Trophoblast cell (in vitro differentiated cells and primary cell): ENCODE measurements around the gene SPPL2A.

Source experiments
- DNase-seq, 2 donors: peaks; one replicate each; pipeline ENCODE4 v3.0.0-alpha.2; 2016
- H2AFZ ChIP-seq: 2 replicates; pipeline ENCODE4 v1.6.1; 2013; ENCODE audit warnings: low read length, moderate library complexity, mild to moderate bottlenecking; ENCODE audit not compliant: insufficient read depth, poor library complexity
- H2AK5ac ChIP-seq: 2 replicates; pipeline ENCODE4 v1.6.1; 2013; ENCODE audit warnings: mild to moderate bottlenecking, low read length
- H2BK120ac ChIP-seq: 2 replicates; pipeline ENCODE4 v1.6.1; 2013; ENCODE audit warnings: low read length, mild to moderate bottlenecking, moderate library complexity; ENCODE audit not compliant: insufficient read depth, poor library complexity
- H2BK12ac ChIP-seq: 2 replicates; pipeline ENCODE4 v1.6.1; 2013; ENCODE audit warnings: mild to moderate bottlenecking, low read length, moderate library complexity
- H2BK5ac ChIP-seq: 2 replicates; pipeline ENCODE4 v1.6.1; 2013; ENCODE audit warnings: low read length, low read depth, moderate library complexity, mild to moderate bottlenecking; ENCODE audit not compliant: poor library complexity
- H3K14ac ChIP-seq: 2 replicates; pipeline ENCODE4 v1.6.1; 2013; ENCODE audit warnings: mild to moderate bottlenecking, low read length
- H3K18ac ChIP-seq: 2 replicates; pipeline ENCODE4 v1.6.1; 2013; ENCODE audit warnings: mild to moderate bottlenecking, low read length
- H3K23ac ChIP-seq: 2 replicates; pipeline ENCODE4 v1.6.1; 2013; ENCODE audit warnings: low read length
- H3K27ac ChIP-seq: 2 replicates; pipeline ENCODE4 v1.5.1; 2013; ENCODE audit warnings: low read depth, mild to moderate bottlenecking, inconsistent platforms, low read length, moderate library complexity
- H3K27me3 ChIP-seq: 2 replicates; pipeline ENCODE4 v1.6.1; 2013; ENCODE audit warnings: inconsistent platforms, mild to moderate bottlenecking, low read length, moderate library complexity; ENCODE audit not compliant: insufficient read depth
- H3K36me3 ChIP-seq, 2 experiments: 1 replicate in 1 of 2; 2 replicates in 1 of 2; pipeline ENCODE4 v1.6.1; 2013; ENCODE audit warnings: low read length in 2 of 2, mild to moderate bottlenecking in 2 of 2, moderate library complexity in 1 of 2; ENCODE audit not compliant: insufficient read depth in 2 of 2, control insufficient read depth in 1 of 2
- H3K4ac ChIP-seq: 2 replicates; pipeline ENCODE4 v1.6.1; 2013; ENCODE audit warnings: low read depth, mild to moderate bottlenecking, low read length, moderate library complexity
- H3K4me1 ChIP-seq, 2 experiments: 1 replicate in 1 of 2; 2 replicates in 1 of 2; pipeline ENCODE4 v1.6.1; 2013; ENCODE audit warnings: low read length in 2 of 2, mild to moderate bottlenecking in 2 of 2, moderate library complexity in 1 of 2; ENCODE audit not compliant: insufficient read depth in 2 of 2, control insufficient read depth in 1 of 2
- H3K4me2 ChIP-seq: 2 replicates; pipeline ENCODE4 v1.6.1; 2013; ENCODE audit warnings: inconsistent platforms, mild to moderate bottlenecking, low read length, moderate library complexity
- H3K4me3 ChIP-seq: 2 replicates; pipeline ENCODE4 v1.5.1; 2013; ENCODE audit warnings: mild to moderate bottlenecking, low read depth, low read length, inconsistent platforms
- H3K79me1 ChIP-seq: one replicate; pipeline ENCODE4 v1.6.1; 2013; ENCODE audit warnings: low read length
- H3K79me2 ChIP-seq: 2 replicates; pipeline ENCODE4 v1.6.1; 2013; ENCODE audit warnings: low read length, mild to moderate bottlenecking; ENCODE audit not compliant: control insufficient read depth, insufficient read depth, poor library complexity
- H3K9ac ChIP-seq: 2 replicates; pipeline ENCODE4 v1.6.1; 2013; ENCODE audit warnings: mild to moderate bottlenecking, low read length
- H3K9me3 ChIP-seq: 2 replicates; pipeline ENCODE4 v1.6.1; 2013; ENCODE audit warnings: low read depth, mild to moderate bottlenecking, control low read depth, inconsistent platforms, low read length; ENCODE audit not compliant: insufficient read depth
- H4K12ac ChIP-seq: 2 replicates; pipeline ENCODE4 v1.6.1; 2013; ENCODE audit warnings: low read depth, mild to moderate bottlenecking, low read length, moderate library complexity
- H4K8ac ChIP-seq: 2 replicates; pipeline ENCODE4 v1.6.1; 2013; ENCODE audit warnings: low read depth, mild to moderate bottlenecking, low read length, moderate library complexity
- H4K91ac ChIP-seq: one replicate; pipeline ENCODE4 v1.6.1; 2013; ENCODE audit warnings: low read depth, mild to moderate bottlenecking, low read length, moderate library complexity
- WGBS: extraction: QIAGEN DNeasy Blood & Tissue Kit; methylation state at CpG from one replicate; pipeline ENCODE4 v1.1.7; 2013; ENCODE audit warnings: missing lambda C conversion rate; ENCODE audit not compliant: insufficient read length, insufficient coverage; ENCODE audit errors: extremely low coverage; 5-methylcytosine and 5-hydroxymethylcytosine counted together

SPPL2A gene

GRCh38 chr15:50735156-50735555 is 30.4 kb downstream of the SPPL2A start:
- Histone ChIP-seq H3K4ac (no peak overlapping the region), H2BK120ac (no peak overlapping the region)

GRCh38 chr15:50726315-50726714 is 39.2 kb downstream of the SPPL2A start:
- H3K27me3 ChIP-seq, result no peaks in the 10 kb centered on the region
- no peaks in the 10 kb centered on the region for H3K9me3 ChIP-seq
- no peak overlapping the region for H4K8ac ChIP-seq
- no peak overlapping the region for H3K14ac ChIP-seq
- H3K36me3 ChIP-seq, result peaks cover 10 to 11% of the 10 kb centered on the region in 2 experiments
- H2BK120ac ChIP-seq, result no peak overlapping the region
- no CpG with 5 or more reads among the region's 1 CpG for WGBS
- H3K4me1 ChIP-seq, result no peaks in the 10 kb centered on the region
- no peaks in the 10 kb centered on the region for H3K79me1 ChIP-seq
- H3K4me2 ChIP-seq, result no peak overlapping the region
- H3K9ac ChIP-seq, result no peak overlapping the region
- no peak overlapping the region for H4K91ac ChIP-seq
- H3K4me3 ChIP-seq, result no peak overlapping the region
- H2AK5ac ChIP-seq, result no peak overlapping the region
- no peaks in the 10 kb centered on the region for H3K79me2 ChIP-seq
- no peak overlapping the region for H2AFZ ChIP-seq
- H3K4ac ChIP-seq, result no peak overlapping the region
- DNase-seq, result no peak
- H3K23ac ChIP-seq, result no peak overlapping the region
- H3K18ac ChIP-seq, result no peak overlapping the region
- no peak overlapping the region for H2BK12ac ChIP-seq
- H2BK5ac ChIP-seq, result no peak overlapping the region
- no peak overlapping the region for H4K12ac ChIP-seq
- no peak overlapping the region for H3K27ac ChIP-seq

More at GRCh38 chr15:50735156-50735555, 30.4 kb downstream of the SPPL2A start:
- no peak overlapping the region for H3K14ac ChIP-seq
- H2AK5ac ChIP-seq, result no peak overlapping the region
- H3K27me3 ChIP-seq, result no peaks in the 10 kb centered on the region
- H2BK12ac ChIP-seq, result no peak overlapping the region
- no peak overlapping the region for H3K18ac ChIP-seq
- no peaks in the 10 kb centered on the region for H3K4me1 ChIP-seq
- H3K4me3 ChIP-seq, result no peak overlapping the region
- no peak overlapping the region for H3K23ac ChIP-seq
- no peak overlapping the region for H3K27ac ChIP-seq
- H3K9me3 ChIP-seq, result no peaks in the 10 kb centered on the region
- H4K12ac ChIP-seq, result no peak overlapping the region
- H2AFZ ChIP-seq, result no peak overlapping the region
- peaks cover 3 to 13% of the 10 kb centered on the region in 2 experiments for H3K36me3 ChIP-seq
- no peak overlapping the region for H4K8ac ChIP-seq
- no peak overlapping the region for H2BK5ac ChIP-seq
- H3K4me2 ChIP-seq, result no peak overlapping the region
- no peaks in the 10 kb centered on the region for H3K79me2 ChIP-seq
- no peak overlapping the region for H3K9ac ChIP-seq
- H4K91ac ChIP-seq, result no peak overlapping the region
- no peaks in the 10 kb centered on the region for H3K79me1 ChIP-seq
- no peak for DNase-seq
- no CpG with 5 or more reads among the region's 4 CpGs for WGBS

GRCh38 chr15:50718700-50719125 is 46.8 kb downstream of the SPPL2A start:
- H3K18ac ChIP-seq, result no peak overlapping the region
- no peaks in the 10 kb centered on the region for H3K79me1 ChIP-seq

GRCh38 chr15:50712018-50712417 is 53.5 kb downstream of the SPPL2A start:
- H3K4me3 ChIP-seq, result no peak overlapping the region
- no CpG with 5 or more reads among the region's 3 CpGs for WGBS
- DNase-seq, result no peak
- H3K27me3 ChIP-seq, result no peaks in the 10 kb centered on the region
- no peak overlapping the region for H3K14ac ChIP-seq
- no peak overlapping the region for H4K12ac ChIP-seq
- no peak overlapping the region for H3K23ac ChIP-seq
- no peak overlapping the region for H2BK12ac ChIP-seq
- H3K4me2 ChIP-seq, result no peak overlapping the region
- peaks cover 0 to 6% of the 10 kb centered on the region in 2 experiments for H3K36me3 ChIP-seq
- H3K4me1 ChIP-seq, result no peaks in the 10 kb centered on the region
- H2AK5ac ChIP-seq, result no peak overlapping the region
- no peaks in the 10 kb centered on the region for H3K79me2 ChIP-seq
- no peak overlapping the region for H2BK120ac ChIP-seq
- H3K27ac ChIP-seq, result no peak overlapping the region
- H4K91ac ChIP-seq, result no peak overlapping the region
- H3K18ac ChIP-seq, result no peak overlapping the region
- no peaks in the 10 kb centered on the region for H3K9me3 ChIP-seq
- no peak overlapping the region for H3K9ac ChIP-seq
- no peak overlapping the region for H2BK5ac ChIP-seq
- H3K79me1 ChIP-seq, result no peaks in the 10 kb centered on the region
- H3K4ac ChIP-seq, result no peak overlapping the region
- H2AFZ ChIP-seq, result no peak overlapping the region
- no peak overlapping the region for H4K8ac ChIP-seq

More at GRCh38 chr15:50718700-50719125, 46.8 kb downstream of the SPPL2A start:
- Histone ChIP-seq H2AK5ac (no peak overlapping the region), H3K36me3 (peaks cover 8 to 11% of the 10 kb centered on the region in 2 experiments), H3K4me3 (no peak overlapping the region), H2BK5ac (no peak overlapping the region), H3K9ac (no peak overlapping the region), H3K27me3 (no peaks in the 10 kb centered on the region), H3K27ac (no peak overlapping the region), H3K79me2 (no peaks in the 10 kb centered on the region), H2AFZ (no peak overlapping the region), H4K8ac (no peak overlapping the region), H4K12ac (no peak overlapping the region), H3K9me3 (no peaks in the 10 kb centered on the region), H2BK12ac (no peak overlapping the region), H3K4ac (no peak overlapping the region), H3K23ac (no peak overlapping the region), H3K4me2 (no peak overlapping the region), H3K14ac (no peak overlapping the region), H4K91ac (no peak overlapping the region), H2BK120ac (no peak overlapping the region), H3K4me1 (no peaks in the 10 kb centered on the region)
- no peak for DNase-seq
- no CpG with 5 or more reads among the region's 1 CpG for WGBS
